NCI-H1694 (cell line): Measurements from ENCODE around the gene MPV17L2.
A peak's percentile ranks its signal among the peaks of the same experiment; 100 is the strongest.

Source experiments
- DNase-seq: peaks from one replicate; lab custom pipeline; 2025; lab: John Stamatoyannopoulos, UW

Gene MPV17L2

DNA sequence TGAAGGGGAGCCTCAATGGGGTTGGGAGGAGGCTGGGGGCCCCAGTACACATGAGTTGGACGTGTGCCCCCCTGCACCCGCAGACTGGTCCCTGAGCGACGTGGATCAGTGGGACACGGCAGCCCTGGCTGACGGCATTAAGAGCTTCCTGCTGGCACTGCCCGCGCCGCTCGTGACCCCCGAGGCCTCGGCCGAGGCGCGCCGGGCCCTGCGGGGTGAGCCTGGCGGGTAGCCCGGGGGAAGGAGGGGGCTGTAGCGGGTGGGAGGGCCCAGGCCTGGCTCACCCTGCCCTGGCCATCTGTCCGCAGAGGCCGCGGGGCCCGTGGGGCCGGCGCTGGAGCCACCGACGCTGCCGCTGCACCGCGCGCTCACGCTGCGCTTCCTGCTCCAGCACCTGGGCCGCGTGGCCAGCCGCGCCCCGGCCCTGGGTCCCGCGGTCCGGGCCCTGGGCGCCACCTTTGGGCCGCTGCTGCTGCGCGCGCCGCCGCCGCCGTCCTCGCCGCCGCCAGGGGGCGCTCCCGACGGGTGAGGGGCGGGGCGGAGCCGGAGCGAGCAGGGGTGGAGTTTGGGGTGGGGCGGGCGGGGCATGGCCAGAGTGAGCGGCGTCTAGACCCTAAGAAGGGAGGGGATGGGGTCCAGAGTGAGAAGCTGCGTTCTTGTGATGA is 31.9 kb upstream of the MPV17L2 start:
- no peak for DNase-seq

DNA sequence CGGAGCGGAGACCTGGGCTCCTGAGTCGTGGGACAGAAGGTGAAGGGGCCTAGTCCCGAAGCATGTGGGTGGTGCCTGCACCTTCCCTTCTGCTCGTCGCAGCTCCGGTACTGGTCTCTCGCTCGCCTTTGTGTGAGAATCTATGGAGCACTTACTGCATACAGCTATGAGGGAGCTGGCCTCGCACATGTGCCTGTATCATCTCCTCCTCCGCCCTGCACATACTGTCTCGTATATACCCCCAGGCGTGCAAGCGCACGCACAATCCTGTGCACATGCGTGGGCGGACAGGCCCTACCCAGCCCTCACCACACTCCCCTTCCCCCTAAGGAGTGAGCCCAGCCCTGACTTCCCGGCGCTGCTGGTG is 31.4 kb upstream of the MPV17L2 start:
- DNase-seq = no peak

DNA sequence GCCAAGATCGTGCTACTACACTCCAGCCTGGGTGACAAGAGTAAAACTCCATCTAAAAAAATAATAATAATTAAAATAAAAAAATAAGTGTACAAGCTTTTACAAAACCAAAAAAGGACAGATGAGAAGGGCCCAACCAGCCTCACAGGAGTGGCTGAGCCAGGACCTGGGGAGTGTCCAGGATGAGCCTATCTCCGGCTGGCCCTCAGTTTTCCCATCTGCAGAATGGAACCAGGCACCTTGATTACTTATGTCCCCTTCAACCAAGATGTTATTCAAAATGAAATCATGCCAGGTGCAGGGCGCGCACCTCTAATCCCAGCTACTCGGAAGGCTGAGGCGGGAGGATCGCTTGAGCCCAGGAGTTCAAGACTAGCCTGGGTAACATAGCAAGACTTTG is 28.9 kb upstream of the MPV17L2 start:
- DNase-seq = no peak

DNA sequence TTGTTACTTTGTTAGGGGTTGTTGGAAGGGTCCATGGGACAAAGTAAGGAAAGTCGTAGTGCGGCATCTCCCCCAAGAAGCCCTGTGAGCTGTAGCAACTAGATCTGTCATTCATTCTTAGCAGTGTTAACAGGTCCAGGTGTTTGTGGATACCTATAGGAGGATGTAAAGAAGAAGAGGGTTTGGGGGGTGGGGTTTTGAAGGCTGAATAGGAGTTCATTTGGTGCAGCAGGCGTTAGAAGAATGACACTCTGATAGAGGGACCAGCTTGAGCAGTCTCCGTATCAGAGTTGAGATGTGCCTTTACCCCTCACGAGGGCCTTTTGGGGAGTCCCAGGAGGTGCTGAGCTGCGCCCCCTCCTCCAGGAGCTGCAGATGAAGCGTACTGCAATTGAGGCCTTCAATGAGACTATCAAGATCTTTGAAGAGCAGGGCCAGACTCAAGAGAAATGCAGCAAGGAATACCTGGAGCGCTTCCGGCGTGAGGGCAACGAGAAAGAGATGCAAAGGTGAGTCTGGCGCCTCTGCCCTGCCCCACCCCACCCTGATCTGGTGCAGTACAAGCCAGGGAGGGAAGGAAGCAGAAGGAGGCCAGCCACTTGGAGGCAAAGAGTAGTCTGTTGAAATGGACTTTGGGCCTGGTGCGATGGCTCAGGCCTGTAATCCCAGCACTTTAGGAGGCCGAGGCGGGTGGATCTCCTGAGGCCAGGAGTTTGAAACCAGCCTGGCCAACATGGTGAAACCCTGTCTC is 27.0 kb upstream of the MPV17L2 start:
- DNase-seq = no peak

DNA sequence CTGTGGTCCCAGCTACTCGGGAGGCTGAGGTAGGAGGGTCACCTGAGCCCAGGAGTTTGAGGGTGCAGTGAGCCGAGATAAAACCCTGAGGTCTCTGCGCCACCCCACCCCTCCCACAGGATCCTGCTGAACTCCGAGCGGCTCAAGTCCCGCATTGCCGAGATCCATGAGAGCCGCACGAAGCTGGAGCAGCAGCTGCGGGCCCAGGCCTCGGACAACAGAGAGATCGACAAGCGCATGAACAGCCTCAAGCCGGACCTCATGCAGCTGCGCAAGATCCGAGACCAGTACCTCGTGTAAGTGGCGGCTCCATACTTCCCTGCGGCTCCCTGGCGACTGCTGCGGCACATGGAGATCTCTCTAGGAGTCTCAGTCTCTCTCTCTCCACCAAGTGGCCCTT is 26.0 kb upstream of the MPV17L2 start:
- no peak for DNase-seq

DNA sequence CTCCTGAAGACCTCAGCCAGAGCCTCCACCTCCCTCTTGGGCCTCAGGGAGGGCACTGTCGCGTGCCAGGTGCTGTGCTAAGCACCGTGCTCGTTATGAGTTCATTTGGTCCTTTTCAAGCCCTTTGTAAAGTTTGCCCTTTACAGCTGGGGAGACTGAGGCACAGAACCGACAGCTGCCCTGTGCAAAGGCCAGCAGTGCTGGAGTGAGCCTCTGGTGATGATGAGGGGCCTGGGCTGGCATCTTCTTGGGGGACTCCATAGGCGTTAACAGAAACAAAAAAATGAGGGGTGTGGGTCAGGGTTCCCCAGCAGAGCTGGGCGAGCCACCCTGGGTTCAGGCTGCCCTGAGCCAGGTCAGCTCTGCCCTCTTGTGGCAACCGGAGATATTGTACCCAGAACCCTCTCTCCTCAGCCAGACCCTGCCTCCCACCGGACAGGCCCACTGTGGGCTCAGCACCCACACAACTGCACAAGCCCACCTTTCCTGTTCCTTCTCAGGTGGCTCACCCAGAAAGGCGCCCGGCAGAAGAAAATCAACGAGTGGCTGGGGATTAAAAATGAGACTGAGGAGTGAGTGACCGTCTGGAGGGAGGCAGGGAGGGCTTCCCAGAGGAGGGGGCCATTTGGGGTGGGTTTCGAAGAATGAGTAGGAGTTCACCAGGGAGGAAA is 24.9 kb upstream of the MPV17L2 start:
- no peak for DNase-seq

DNA sequence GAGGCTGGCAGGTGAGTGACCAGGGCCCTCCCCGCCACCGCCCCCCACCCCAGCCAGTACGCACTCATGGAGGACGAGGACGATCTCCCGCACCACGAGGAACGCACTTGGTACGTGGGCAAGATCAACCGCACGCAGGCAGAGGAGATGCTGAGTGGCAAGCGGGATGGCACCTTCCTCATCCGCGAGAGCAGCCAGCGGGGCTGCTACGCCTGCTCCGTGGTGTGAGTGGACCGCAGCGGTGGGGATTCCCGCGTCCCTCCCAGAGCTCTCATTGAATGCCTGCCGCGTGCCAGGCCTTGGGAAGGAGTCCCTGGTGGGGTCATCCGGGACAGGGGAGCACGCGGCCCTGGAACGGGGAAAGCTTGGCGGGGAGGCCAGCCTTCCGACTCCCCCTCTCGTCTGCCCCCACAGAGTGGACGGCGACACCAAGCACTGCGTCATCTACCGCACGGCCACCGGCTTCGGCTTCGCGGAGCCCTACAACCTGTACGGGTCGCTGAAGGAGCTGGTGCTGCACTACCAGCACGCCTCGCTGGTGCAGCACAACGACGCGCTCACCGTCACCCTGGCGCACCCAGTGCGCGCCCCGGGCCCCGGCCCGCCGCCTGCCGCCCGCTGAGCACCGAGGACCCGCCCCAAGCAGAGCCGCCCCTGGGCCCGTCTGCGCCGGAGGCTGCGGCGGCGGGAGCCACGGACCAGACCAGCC is 24.2 kb upstream of the MPV17L2 start:
- DNase-seq = no peak

DNA sequence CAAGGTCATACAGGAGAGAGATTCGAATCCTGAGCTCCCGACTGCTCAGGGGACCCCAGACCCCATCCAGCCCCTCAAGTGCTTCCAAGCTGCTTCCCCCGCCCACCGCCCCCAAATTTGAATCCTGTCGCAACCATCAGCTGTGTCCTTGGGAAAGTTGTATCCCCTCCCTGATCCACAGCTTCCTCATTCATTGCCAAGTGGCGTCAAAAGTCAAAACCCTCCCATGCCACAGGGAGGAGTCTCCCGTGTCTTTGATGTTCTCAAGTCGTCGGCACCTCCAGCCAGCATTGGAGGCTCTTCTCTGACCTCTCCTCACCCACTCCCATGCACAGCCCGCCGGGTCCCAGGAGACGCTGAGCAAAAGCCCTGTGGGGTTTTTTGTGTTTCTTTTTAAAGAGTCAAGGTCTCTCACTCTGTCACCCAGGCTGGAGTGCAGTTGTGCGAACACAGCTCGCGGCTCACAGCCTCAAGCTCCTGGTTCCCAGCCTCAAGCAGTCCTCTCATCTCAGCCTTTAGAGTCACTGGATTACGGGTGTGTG is 22.2 kb upstream of the MPV17L2 start:
- DNase-seq = no peak

DNA sequence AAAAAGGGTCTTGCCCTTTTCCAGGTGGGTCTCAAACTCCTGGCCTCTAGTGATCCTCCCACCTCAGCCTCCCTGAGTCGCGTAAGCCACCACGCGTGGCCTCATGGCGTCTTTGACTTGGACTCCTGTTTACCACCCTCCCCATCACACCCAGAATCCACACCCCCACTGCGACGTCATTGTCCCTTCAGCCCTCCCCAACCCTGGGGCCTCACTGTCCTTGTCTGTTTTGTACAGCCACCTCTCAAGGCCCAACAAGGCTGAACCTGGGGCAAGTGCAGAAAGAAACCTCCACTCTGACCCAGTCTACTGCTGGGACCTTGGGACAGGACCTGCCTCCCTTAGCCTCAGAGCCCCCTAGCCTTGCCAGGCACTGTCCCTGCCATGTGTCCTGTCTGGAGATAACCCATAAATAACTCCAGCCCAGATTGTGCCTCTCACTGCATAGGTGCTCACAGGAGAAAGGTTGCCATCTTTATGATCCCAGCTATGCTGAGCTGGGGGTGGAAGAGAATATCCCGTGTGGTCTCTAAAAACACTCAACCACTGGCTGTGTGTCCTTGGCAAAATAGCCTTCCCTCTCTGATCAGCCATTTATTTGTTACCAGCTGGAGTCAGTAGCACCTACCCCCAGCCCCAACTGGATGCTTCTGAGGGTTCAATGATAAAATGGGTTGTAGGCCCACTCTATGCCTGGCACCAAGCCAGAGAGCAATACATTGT is 21.3 kb upstream of the MPV17L2 start:
- no peak for DNase-seq

DNA sequence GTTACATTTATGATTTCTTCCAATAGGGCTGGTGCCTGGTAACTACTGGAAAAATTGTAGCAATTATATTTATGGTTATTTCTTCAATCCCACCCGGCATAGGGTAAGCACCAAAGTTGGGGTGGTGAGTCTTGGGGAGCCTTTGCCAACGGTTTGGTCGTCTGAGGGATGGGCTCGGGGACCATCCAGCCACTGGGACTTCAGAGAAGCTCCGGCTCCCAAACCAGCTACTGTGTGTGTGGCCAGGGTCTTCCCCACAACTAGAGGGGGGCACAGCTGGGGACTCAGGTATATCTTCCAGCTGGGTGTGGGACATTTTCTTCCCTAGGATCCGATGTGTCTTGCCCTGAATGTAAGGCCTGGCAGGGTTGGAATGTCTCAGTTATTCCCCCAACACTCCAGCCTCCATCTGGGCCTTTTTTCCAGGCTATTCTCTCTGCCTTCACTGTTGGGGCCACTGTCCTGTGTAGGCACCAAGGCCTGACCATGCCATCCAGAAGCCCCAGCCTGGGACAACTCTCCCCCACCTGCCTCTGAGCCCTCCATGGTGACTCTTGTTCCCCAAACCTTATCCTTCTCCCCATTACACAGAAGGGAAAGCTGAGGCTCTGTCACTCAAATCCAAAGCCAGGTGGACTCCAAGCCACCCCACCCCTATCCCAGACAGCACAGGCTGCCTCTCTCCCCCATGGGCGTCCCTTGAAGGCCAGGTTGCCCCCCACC is 20.5 kb upstream of the MPV17L2 start:
- DNase-seq = no peak

DNA sequence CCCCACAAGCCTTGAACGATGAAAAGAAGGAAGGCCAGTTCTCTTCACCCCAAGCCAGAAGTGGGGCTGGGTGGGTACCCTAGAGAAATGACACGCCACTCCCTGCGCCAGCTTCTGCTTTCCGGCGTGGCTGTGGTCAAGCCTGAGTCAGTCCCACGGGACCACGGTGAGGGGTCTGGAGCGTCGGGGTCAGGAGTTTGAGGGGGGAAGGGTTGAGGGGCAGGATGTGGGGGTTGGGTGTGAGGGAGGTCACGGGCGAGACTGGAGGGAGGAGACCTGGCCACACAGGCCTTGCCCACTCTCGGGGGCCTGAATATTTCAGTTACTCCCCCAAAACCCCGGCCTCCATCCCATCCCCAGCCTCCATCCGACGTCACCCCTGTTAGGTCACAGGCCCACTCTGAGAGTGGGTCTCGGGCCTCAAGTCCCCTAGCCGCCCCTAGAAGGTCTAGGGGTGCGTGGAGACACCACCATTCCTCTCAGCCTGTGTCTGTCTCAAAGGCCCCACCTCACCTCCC is 19.9 kb upstream of the MPV17L2 start:
- DNase-seq = no peak

DNA sequence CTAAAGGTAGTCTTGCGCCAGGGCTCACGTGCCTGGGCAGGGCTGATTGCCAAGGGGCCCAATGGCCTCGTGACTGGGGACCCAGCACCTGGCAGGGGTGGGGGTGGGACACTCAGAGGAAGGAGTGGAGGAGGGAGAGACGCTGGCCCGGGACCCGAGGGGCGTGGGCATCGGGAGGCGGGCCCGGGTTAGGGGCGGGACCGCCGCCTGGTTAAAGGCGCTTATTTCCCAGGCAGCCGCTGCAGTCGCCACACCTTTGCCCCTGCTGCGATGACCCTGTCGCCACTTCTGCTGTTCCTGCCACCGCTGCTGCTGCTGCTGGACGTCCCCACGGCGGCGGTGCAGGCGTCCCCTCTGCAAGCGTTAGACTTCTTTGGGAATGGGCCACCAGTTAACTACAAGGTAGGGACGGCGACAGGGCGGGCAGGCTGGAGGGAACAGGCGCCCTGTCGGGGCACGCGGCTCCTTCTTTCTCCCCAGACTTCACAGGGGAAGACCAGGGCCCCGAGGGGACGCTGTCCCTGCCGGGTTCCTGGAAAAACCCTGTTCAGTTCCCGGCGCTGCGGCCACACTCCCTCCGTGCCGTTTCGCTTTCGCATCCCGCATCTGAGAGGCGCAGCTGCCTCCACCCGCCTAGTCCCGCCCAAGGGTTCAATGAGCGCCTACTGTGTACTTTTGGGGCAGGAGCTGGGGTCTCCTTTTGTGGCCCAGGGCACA is 19.3 kb upstream of the MPV17L2 start, which contains the start of gene IFI30:
Gene IFI30 (plus strand): TSS at position 242 of the 717 bp plus-strand sequence. CDS start 29 bp downstream, at position 271.
- peak; percentile 17 for DNase-seq

DNA sequence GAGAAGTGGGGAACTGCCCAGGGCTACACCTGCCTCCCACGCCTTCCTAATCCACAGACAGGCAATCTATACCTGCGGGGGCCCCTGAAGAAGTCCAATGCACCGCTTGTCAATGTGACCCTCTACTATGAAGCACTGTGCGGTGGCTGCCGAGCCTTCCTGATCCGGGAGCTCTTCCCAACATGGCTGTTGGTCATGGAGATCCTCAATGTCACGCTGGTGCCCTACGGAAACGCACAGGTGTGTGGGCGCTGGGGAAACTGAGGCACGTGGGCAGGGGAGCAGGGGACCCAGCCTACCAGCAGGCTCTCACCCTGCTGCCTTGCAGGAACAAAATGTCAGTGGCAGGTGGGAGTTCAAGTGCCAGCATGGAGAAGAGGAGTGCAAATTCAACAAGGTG is 18.0 kb upstream of the MPV17L2 start:
- no peak for DNase-seq

DNA sequence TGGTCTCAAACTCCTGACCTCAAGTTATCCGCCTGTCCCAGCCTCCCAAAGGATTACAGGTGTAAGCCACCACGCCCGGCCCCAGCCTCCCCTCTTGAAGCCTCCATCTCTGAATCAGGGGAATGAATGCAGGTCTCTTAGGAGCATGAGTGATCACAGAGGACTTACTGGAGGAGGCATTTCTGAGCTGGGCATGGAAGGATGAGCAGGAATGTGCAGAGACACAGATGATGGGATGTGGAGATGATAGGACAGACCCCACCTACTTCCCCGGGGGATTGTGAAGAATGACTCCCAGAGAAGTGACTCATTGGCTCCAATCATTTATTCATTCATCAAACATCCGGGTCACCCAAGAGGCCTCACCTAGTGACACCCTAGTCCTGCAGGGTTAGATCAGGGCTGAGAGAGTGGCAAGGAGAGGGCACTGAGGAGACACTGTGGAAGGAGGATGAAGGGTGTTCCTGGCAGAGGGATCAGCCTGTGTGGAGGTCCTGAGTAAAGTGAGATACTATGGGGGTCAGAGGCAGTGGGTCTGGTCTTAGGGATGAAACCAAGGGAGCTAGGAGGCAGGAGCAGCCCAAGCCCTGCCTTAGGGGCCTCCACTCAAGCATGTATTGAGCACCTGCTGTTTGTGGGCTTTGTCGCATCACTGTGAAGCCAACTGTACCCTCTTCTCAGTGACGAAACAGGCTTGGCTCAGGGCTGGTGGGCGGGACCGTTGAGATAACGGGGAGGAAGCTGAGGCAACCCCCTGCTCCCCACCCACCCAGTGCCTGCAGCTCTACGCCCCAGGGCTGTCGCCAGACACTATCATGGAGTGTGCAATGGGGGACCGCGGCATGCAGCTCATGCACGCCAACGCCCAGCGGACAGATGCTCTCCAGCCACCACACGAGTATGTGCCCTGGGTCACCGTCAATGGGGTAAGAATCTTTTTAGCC is 16.4 kb upstream of the MPV17L2 start:
- DNase-seq = no peak

DNA sequence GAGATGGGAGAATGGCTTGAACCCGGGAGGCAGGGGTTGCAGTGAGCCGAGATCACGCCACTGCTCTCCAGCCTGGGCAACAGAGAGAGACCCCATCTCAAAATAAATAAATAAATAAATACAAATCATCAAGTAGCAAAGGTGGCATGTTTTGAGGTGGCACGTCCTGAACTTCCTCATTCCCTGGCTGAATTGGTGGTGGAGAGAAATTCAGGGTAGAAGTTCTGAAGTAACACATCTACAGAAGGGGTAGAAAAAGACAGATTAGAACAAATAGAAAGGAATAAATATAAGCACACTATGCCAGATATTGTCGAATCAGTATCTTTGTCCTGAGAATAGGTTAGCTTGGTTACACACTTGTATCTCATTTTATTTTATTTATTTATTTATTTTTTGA is 13.1 kb upstream of the MPV17L2 start:
- DNase-seq = no peak

DNA sequence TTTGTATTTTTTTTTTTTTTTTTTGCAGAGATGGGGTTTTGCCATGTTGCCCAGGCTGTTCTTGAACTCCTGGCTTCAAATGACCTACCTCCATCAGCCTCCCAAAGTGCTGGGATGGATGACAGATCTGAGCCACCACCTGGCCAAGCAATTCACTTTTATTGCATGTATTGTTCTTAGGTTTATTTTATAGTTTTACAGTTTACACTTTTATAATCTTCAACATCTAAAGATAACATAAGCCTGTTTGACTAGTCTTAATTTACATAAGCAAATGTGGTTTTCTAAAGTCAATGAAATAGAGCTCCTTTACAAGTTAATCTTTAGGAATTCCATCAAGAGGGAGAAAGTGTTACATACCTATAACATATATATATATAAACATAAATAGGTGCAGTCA is 9.5 kb upstream of the MPV17L2 start:
- DNase-seq = no peak

DNA sequence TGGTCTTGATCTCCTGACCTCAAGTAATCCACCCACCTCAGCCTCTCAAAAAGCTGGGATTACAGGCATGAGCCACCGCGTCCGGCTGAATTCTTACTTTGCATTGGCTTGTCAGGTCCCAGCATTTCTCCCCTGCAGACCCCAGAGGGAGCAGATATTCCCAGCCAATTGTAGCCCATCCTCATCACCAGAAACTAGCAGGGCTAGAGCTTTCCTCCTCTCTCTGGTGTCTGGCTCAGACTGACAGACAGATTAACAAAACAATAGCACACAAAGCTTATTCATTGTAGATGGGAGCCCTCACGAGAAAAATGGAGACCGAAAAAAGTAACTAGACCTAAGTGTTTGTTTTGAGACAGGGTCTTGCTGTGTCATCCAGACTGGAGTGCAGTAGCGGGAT is 7.5 kb upstream of the MPV17L2 start:
- no peak for DNase-seq

DNA sequence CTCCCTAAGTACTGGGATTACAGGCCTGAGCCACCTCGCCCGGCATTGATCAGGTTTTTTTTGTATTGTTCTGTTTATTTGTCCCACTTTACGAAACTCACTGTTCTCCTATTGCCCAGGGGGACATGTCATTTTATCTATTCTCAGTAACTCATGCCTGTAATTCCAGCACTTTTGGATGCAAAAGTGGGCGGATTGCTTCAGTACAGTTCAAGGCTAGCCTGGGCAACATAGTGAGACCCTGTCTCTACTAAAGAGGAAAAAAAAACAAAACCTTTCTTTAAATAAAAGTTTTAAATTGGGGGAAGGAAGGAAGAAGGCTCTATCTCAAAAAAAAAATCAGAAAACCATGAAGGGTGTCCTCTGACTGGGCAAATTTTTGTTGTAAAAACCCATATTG is 2.7 kb upstream of the MPV17L2 start:
- DNase-seq = no peak

DNA sequence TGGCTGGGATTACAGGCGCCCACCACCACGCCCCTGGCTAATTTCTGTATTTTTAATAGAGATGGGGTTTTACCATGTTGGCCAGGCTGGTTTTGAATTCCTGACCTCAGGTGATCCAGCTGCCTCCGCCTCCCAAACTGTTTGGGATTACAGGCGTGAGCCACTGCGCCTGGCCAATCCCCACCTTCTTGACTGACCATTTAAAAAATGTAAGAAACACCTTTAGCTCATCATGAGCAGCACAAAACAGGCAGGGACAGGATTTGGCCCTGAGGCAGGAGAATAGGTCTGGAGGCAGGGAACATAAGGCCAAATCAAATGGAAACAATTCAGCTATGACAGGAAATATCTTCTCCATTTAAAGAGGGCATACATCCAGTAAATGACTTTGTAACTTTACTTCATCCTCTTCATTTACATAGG is 1.4 kb upstream of the MPV17L2 start:
- no peak for DNase-seq
